Measurements from ENCODE around the gene KCTD8. TPM values are rescaled to one million over a fixed set of nuclear protein-coding genes. Genes with fewer than 3 reads are reported as not detected.

Gene KCTD8
- total and polyA plus RNA-seq, 2 donors (not counting 3 experiments of a cell fraction or from before 2014, with no cell fraction given): 0.36 to 0.80 TPM

DNA sequence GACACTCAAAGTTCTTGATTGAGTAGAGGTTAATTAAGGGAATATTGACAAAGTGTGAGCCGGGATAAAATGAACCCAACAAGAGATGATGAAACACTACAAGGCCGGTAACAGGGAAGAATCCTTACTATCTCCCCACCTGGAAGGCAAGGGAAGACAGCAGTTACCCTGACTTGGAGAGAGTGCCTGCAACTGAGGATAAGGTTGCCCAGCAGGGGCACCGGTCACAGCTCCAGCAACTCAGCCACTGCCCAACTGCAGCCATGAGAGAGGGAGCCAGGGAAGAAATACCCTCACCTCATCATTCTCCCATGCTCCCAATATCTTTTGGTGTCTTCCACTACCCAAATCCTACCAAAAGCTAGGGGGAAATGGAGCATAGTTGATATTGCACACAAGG, 212.7 kb downstream of the KCTD8 start:
- H2AFZ ChIP-seq (ENCODE audit: low read depth, low read length): no peak overlapping the region
- intact Hi-C loops (cut with micrococcal nuclease) (no loop called here), dilution Hi-C loops (cut with MboI; ENCODE audit: extremely low pct_ligation_motif_present, low sequenced_read_pairs) (no loop called here)

More for the DNA sequence above, 212.7 kb downstream of the KCTD8 start:
- DNase-seq (ENCODE audit: low read depth, low spot score) (no peak), FAIRE-seq (no peak)
- CTCF ChIA-PET: no interaction called here
- H3K4me1 ChIP-seq (ENCODE audit: control insufficient read depth, extremely low read depth, insufficient read depth, low read length): no peaks in the 10 kb centered on the region
- H4K20me1 ChIP-seq (replicated peaks; ENCODE audit: control insufficient read depth, extremely low read depth, insufficient read depth, low read length): no peaks in the 10 kb centered on the region
- H3K9me3 ChIP-seq (replicated peaks; ENCODE audit: control insufficient read depth, insufficient read depth, low read length): no peaks in the 10 kb centered on the region
- H3K9ac ChIP-seq (replicated peaks; ENCODE audit: extremely low read depth, insufficient read depth, low read length): no peak overlapping the region
- POLR2A ChIA-PET: no interaction called here
- BruUV-seq (replicated peaks): no TSS peak
- no peak for TF ChIP-seq MYC (IDR thresholded peaks at IDR 0.05; ENCODE audit: low read depth, low read length)
- TF ChIP-seq GATA2 (IDR thresholded peaks at IDR 0.05; ENCODE audit: insufficient read depth, insufficient read length, low read depth, low read length): no peak
- TF ChIP-seq, protein P1, sequence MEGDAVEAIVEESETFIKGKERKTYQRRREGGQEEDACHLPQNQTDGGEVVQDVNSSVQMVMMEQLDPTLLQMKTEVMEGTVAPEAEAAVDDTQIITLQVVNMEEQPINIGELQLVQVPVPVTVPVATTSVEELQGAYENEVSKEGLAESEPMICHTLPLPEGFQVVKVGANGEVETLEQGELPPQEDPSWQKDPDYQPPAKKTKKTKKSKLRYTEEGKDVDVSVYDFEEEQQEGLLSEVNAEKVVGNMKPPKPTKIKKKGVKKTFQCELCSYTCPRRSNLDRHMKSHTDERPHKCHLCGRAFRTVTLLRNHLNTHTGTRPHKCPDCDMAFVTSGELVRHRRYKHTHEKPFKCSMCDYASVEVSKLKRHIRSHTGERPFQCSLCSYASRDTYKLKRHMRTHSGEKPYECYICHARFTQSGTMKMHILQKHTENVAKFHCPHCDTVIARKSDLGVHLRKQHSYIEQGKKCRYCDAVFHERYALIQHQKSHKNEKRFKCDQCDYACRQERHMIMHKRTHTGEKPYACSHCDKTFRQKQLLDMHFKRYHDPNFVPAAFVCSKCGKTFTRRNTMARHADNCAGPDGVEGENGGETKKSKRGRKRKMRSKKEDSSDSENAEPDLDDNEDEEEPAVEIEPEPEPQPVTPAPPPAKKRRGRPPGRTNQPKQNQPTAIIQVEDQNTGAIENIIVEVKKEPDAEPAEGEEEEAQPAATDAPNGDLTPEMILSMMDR (IDR thresholded peaks at IDR 0.05; ENCODE audit: extremely low read depth in 1 of 2, insufficient read depth in 1 of 2, low read depth in 1 of 2, low read length in 2 of 2): no peak
- TF ChIP-seq MAX (IDR thresholded peaks at IDR 0.05; ENCODE audit: insufficient read depth, insufficient read length): no peak
- TF ChIP-seq JUN (IDR thresholded peaks at IDR 0.05; ENCODE audit: borderline replicate concordance, insufficient read depth, insufficient read length, low read depth): no peak
- no peak for TF ChIP-seq FOS (IDR thresholded peaks at IDR 0.05; ENCODE audit: borderline replicate concordance, insufficient read depth, low read length)
- no peak for TF ChIP-seq POLR2A (IDR thresholded peaks at IDR 0.05; ENCODE audit: low read depth, low read length)
- no peak for TF ChIP-seq EZH2 (IDR thresholded peaks at IDR 0.05; ENCODE audit: borderline replicate concordance, low read depth, low read length, severe bottlenecking)
- TF ChIP-seq POLR2AphosphoS5 (IDR thresholded peaks at IDR 0.05; ENCODE audit: insufficient read depth, low read depth, low read length): no peak
- H3K9me1 ChIP-seq (replicated peaks; ENCODE audit: control insufficient read depth, extremely low read depth, insufficient read depth, low read length): no peaks in the 10 kb centered on the region
- no peak overlapping the region for H3K4me3 ChIP-seq (replicated peaks in 1 of 3; ENCODE audit: insufficient read depth in 1 of 3, low read depth in 1 of 3, low read length in 3 of 3)
- H3K79me2 ChIP-seq (ENCODE audit: control insufficient read depth, insufficient read depth, low read length): no peaks in the 10 kb centered on the region
- no peaks in the 10 kb centered on the region for H3K36me3 ChIP-seq (ENCODE audit: control insufficient read depth in 2 of 2, extremely low read depth in 1 of 2, insufficient read depth in 2 of 2, low read length in 2 of 2)
- no peaks in the 10 kb centered on the region for H3K27me3 ChIP-seq (ENCODE audit: control insufficient read depth in 2 of 2, insufficient read depth in 2 of 2, low read length in 2 of 2)
- no peak overlapping the region for H3K27ac ChIP-seq (ENCODE audit: insufficient read depth, low read depth, low read length)
- no peak overlapping the region for H3K4me2 ChIP-seq (ENCODE audit: insufficient read depth, low read length)
